BE2C (cell line): ENCODE data around the gene ARFGEF2.
A peak's percentile ranks its signal among the peaks of the same experiment; 100 is the strongest.

Experiments
- DNase-seq: peaks from one replicate; pipeline ENCODE4 v3.0.0-alpha.2; 2020
- H3K27me3 ChIP-seq: fragments of 250-450 bp; sonication (Bioruptor Pico); 2 replicates; pipeline ENCODE4 v1.5.1; 2020; ENCODE audit warnings: mild to moderate bottlenecking
- H3K36me3 ChIP-seq: fragments of 250-450 bp; sonication (Bioruptor Pico); 2 replicates; pipeline ENCODE4 v1.5.1; 2020; ENCODE audit warnings: mild to moderate bottlenecking
- H3K4me1 ChIP-seq: fragments of 250-450 bp; sonication (Bioruptor Pico); 2 replicates; pipeline ENCODE4 v1.5.1; 2020
- H3K4me3 ChIP-seq: 2 replicates; pipeline ENCODE4 v1.5.1; 2011; ENCODE audit warnings: low read depth, low read length
- H3K9me3 ChIP-seq: fragments of 250-450 bp; sonication (Bioruptor Pico); 2 replicates; pipeline ENCODE4 v1.5.1; 2020
- TF ChIP-seq, protein P1 (sequence below): IDR thresholded peaks from 2 replicates; pipeline ENCODE4 v1.5.1; 2012; ENCODE audit warnings: mild to moderate bottlenecking, low read depth, low read length

The ARFGEF2 gene

GRCh38 chr20:48897305-48898010 lies 24.1 kb upstream of the ARFGEF2 start:
- H3K9me3 ChIP-seq, result no peaks in the 10 kb centered on the region
- no peaks in the 10 kb centered on the region for H3K4me1 ChIP-seq
- H3K4me3 ChIP-seq, result no peak overlapping the region
- H3K27me3 ChIP-seq, result no peaks in the 10 kb centered on the region
- peak; percentile 21 for DNase-seq
- H3K36me3 ChIP-seq, result no peaks in the 10 kb centered on the region
- TF ChIP-seq, protein P1, sequence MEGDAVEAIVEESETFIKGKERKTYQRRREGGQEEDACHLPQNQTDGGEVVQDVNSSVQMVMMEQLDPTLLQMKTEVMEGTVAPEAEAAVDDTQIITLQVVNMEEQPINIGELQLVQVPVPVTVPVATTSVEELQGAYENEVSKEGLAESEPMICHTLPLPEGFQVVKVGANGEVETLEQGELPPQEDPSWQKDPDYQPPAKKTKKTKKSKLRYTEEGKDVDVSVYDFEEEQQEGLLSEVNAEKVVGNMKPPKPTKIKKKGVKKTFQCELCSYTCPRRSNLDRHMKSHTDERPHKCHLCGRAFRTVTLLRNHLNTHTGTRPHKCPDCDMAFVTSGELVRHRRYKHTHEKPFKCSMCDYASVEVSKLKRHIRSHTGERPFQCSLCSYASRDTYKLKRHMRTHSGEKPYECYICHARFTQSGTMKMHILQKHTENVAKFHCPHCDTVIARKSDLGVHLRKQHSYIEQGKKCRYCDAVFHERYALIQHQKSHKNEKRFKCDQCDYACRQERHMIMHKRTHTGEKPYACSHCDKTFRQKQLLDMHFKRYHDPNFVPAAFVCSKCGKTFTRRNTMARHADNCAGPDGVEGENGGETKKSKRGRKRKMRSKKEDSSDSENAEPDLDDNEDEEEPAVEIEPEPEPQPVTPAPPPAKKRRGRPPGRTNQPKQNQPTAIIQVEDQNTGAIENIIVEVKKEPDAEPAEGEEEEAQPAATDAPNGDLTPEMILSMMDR, result no peak

DNA sequence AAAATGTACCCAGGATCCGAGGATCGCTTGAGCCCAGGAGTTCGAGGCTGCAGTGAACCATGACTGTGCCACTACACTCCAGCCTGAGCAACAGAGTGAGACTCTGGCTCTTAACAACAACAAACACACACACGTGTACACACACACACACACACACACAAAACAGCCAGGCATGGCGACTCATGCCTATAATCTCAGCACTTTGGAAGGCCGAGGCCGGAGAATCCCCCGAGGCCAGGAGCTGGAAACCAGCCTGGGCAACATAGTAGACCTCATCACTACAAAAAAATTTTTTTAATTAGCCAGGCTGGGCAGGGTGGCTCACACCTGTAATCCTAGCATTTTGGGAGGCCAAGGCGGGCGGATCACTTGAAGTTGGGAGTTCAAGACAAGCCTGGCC lies 23.3 kb upstream of the ARFGEF2 start:
- no peaks in the 10 kb centered on the region for H3K4me1 ChIP-seq
- no peaks in the 10 kb centered on the region for H3K36me3 ChIP-seq
- no peak overlapping the region for H3K4me3 ChIP-seq
- H3K9me3 ChIP-seq, result no peaks in the 10 kb centered on the region
- H3K27me3 ChIP-seq, result no peaks in the 10 kb centered on the region
- DNase-seq, result no peak
- TF ChIP-seq, protein P1, result no peak

- Histone ChIP-seq H3K4me3 (no peak overlapping the region), H3K9me3 (no peaks in the 10 kb centered on the region), H3K4me1 (no peaks in the 10 kb centered on the region), H3K36me3 (no peaks in the 10 kb centered on the region), H3K27me3 (no peaks in the 10 kb centered on the region)
- TF ChIP-seq, protein P1, result no peak
- no peak for DNase-seq
Measured at GRCh38 chr20:48898896-48899530, 22.5 kb upstream of the ARFGEF2 start.

- TF ChIP-seq, protein P1, result no peak
- Histone ChIP-seq H3K36me3 (no peaks in the 10 kb centered on the region), H3K27me3 (no peaks in the 10 kb centered on the region), H3K4me1 (peaks cover 3% of the 10 kb centered on the region), H3K9me3 (no peaks in the 10 kb centered on the region), H3K4me3 (no peak overlapping the region)
- no peak for DNase-seq
Measured at GRCh38 chr20:48899881-48900280, 21.6 kb upstream of the ARFGEF2 start.

DNA sequence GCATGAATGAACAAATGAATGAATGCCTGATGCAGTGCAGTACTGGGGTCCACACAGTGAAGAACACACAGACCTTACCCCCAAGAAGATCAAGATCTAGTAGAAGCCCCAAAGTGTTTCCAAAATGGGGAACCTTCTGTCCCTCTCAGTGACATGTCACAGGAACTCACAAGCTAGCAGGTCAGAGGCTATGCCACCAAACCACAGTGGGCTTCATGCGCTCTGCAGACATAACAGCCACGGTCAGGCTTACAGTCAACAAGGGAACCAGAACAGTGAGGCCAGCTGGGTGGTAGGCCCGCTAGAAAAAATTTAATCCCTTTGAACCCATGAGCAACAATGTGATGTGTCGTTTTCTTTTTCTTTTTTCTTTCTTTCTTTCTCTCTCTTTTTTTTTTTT lies 20.2 kb upstream of the ARFGEF2 start:
- Histone ChIP-seq H3K27me3 (no peaks in the 10 kb centered on the region), H3K4me3 (no peak overlapping the region), H3K36me3 (no peaks in the 10 kb centered on the region), H3K4me1 (peaks cover 3% of the 10 kb centered on the region), H3K9me3 (no peaks in the 10 kb centered on the region)
- no peak for DNase-seq
- TF ChIP-seq, protein P1, result no peak

DNA sequence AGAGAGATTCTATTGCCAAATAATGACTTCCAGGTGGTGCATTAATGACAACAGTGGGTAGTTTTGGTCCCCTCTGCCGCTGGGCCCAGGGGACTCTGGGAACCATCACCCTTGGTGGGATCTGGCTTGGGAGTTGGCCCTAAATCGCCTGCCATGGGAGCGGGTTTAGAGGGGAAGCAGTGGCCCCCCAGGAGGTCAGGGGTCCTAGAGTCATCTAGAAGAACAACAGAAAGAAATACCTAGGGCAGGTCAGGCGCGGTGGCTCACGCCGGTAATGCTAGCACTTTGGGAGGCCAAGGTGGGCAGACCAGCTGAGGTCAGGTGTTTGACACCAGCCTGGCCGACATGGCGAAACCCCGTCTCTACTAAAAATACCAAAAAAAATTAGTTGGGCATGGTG lies 17.8 kb upstream of the ARFGEF2 start:
- TF ChIP-seq, protein P1, result no peak
- H3K36me3 ChIP-seq, result no peaks in the 10 kb centered on the region
- H3K27me3 ChIP-seq, result no peaks in the 10 kb centered on the region
- no peaks in the 10 kb centered on the region for H3K9me3 ChIP-seq
- no peak for DNase-seq
- no peak overlapping the region for H3K4me3 ChIP-seq
- peaks cover 3% of the 10 kb centered on the region for H3K4me1 ChIP-seq
